D721Med (cell line): ENCODE results near the gene GDPD5.

ENCODE experiments used
- DNase-seq: peaks from one replicate; pipeline ENCODE4 v3.0.0; 2011; ENCODE audit warnings: low spot score; ENCODE audit not compliant: insufficient read length
- FAIRE-seq: peaks from 2 replicates; lab custom pipeline; 2011; peaks lifted over from hg19 to GRCh38; lab: Jason Lieb, UNC
- TF ChIP-seq, protein P1 (sequence below): IDR thresholded peaks from 2 replicates; pipeline ENCODE4 v1.5.1; 2012; ENCODE audit warnings: mild to moderate bottlenecking, control low read depth; ENCODE audit not compliant: insufficient read depth; ENCODE audit errors: missing control alignments

The GDPD5 gene

DNA sequence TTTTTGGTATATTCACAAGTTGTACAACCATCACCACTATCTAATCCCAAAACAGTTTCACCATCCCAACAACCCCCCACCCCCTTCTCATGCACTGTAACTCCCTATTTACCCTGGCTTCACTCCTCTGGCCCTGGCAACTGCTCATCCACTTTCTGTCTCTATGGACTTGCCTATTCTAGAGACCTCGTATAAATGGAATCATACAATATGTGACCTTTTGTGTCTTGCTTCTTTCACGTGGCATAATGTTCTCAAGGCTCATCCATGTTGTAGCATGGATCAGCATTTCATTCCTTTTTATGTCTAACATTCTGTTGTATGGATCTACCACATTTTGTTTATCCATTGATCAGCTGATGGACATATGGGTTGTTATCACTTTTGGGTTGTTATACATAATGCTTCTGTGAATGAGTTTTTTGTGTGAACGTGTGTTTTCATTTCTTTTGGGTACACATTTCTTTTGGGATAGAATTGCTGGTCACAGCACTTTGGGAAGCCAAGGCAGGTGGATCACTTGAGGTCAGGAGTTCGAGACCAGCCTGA lies 46.1 kb downstream of the GDPD5 start:
- TF ChIP-seq, protein P1, sequence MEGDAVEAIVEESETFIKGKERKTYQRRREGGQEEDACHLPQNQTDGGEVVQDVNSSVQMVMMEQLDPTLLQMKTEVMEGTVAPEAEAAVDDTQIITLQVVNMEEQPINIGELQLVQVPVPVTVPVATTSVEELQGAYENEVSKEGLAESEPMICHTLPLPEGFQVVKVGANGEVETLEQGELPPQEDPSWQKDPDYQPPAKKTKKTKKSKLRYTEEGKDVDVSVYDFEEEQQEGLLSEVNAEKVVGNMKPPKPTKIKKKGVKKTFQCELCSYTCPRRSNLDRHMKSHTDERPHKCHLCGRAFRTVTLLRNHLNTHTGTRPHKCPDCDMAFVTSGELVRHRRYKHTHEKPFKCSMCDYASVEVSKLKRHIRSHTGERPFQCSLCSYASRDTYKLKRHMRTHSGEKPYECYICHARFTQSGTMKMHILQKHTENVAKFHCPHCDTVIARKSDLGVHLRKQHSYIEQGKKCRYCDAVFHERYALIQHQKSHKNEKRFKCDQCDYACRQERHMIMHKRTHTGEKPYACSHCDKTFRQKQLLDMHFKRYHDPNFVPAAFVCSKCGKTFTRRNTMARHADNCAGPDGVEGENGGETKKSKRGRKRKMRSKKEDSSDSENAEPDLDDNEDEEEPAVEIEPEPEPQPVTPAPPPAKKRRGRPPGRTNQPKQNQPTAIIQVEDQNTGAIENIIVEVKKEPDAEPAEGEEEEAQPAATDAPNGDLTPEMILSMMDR: no peak
- DNase-seq (no peak), FAIRE-seq (no peak)

DNA sequence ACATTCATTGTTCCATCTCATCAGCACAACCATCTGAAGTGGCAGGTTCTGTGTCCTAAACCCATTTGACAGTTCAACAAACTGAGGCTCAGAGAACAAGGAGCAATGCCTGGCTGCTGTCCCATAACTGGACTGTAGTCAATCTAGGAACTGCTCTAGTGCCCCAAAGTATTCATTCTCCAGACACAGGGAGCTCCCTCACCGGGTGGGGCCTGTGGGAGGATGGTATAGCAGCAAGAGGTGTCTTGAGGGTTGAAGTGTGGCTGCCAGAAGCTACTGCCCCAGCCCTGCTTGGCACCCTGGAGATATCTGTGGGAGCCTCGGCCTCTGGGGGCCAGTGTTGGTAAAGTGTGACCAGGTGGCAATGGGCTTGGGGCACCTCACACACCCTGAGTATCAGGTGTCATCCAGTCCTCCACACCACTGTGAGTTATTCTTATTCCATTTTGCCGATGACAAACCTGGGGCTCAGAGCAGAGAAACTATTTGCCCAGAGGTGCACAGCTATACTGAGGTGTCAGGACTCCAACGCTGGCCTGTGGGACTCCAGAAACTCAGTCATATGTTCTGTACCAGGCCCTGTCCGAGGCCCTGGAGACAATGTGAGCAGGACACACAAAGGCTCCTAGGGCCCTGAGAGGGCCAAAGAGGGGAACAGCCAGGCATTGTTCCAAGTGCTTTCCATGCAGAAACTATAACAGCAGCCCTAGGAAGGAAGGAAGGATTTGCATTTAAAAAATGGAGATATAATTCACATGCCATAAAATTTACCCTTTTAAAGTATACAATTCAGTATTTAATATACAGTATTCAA lies 46.8 kb downstream of the GDPD5 start:
- no peak for FAIRE-seq
- TF ChIP-seq, protein P1: no peak
- no peak for DNase-seq

DNA sequence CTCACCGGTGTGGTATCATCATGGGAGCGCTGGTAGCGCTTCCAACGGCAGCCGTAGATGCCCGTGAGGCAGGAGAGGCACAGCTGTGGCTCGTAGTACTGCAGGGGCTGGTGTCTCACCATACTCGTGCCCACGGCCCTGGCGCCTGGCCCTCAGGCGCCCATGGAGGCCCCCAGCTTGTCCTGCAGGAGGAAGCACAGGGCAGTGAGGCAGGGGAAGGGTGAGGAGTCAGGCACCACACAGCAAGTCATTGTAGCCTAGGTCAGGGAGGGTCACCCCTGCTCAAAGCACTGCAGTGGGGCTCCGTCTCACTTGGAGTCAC lies 48.2 kb downstream of the GDPD5 start:
- TF ChIP-seq, protein P1: no peak
- no peak for DNase-seq

DNA sequence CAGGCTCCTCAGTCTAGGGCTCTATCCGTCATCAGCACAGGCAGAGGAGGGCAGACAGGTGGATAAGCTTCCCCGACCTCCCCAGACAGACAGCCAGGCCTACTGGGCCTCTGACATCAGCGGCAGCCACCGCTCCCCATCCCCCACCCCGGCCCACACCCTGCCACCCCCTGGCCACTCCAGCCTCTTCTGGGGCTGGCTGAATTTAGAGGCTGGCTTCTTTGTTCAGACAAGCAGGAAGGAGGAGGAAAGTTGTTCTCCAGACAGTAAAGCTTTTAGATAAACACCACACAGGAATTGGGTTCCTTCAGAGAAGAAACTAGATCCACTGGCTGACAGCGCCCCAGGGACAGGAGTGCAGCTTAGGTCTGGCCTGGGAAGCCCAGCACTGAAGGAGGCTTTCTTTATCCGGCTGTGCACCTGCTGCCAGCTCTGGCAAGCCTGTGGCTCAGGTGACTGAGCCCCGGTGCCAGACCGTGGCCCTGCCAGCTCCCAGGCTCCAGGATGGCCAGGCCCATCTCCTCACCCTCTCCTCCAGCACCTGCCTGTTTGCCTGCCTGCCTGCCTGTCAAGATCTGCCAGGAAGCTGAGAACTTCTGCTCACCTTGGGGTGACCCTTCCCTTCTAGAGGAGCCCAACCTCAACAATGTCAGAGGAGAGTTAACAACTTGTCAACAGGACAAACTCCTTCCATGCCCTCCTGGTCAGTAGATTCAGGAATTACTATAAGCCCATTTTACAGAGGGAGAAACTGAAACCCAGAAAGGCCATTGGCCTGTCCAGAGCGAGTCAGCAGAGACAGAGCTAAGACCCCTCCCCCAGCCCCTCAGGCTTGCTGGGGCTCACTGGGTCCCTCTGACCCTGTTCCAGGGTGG lies 48.8 kb downstream of the GDPD5 start:
- DNase-seq: no peak
- no peak for FAIRE-seq
- TF ChIP-seq, protein P1: no peak

More for the DNA sequence above, 48.2 kb downstream of the GDPD5 start:
- no peak for FAIRE-seq

DNA sequence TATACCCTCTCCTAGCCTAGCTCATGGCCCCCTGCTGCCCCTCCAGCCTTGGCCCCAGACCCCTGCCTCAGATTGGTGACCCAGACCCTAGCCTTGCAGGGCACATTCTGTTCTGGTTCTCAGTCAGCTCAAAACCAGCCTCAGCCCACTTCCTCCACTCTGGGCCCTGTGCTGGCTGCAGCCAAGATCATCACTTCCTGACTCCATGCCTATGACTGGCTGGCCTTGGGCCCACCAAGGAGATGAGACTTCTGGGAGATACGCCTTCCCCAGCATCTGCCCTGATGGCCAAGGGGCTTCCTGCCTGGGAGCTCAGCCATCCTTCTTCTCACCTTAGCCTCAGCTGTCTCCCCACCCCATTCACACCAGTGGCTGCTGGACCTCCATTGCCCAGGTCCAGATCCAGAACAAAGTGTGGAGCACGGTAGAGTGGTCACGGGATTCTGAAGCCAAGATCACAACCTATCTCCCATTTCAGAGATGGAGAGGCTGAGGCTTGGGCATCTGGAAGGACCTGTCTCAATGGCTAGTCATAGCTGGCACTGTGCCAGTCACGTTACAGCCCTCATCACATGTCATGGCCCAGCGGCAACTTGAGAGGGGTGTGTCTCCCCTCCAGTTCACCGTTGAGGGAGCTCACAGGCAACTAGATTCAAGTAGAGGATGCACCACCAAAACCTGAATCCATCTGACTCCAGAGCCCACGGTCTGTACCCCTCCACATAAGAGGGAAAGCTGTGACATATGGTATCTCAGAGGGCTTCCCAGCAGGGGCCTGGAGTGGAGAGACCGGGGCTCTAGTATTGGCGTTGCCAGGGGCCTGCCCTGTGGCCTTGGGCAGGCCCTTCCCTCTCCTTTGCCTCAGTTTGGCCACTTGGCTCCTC lies 49.7 kb downstream of the GDPD5 start:
- TF ChIP-seq, protein P1: no peak
- FAIRE-seq: no peak
- DNase-seq: no peak

DNA sequence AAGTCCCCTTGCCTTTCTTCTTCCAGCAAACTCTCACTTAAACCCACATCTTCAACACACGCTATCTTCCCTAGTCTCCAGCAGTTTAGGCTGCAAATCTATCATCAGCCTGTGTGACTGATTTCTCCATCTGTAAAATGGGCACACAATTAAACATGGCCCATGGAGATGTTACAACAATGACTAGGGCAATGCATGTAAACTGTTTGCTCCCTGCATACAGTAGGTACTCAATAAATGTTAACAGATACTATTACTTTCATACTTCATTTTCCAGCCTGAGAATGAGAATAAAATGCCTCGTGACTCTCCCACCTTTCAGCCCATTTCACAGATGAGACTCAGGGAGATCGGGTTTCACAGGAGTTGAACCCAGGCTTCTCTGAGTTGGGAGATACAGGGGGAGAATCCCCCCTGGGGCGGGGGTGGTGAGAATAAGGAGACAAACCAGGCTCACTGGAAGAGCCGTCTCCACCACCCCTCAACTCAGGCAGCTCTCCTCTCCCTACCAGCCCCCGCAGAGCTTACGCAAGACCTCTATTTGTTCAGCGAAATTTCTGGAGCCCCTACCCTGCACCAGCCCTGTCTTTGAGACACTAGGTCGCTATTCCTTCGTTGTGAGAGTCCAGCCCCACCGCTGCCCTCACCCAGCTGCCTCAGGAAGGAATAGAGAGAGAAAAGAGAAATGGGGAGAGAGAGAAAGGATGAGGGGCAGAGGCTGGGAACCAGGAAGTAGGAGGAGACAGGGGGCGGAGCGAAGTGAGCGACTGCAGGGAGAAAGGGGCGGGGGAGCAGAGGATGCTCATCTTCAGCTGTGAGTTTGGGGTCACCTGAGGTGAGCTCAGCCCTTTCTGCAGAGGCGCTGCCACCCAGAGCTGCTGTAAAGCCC lies 50.6 kb downstream of the GDPD5 start:
- TF ChIP-seq, protein P1: no peak

More for the DNA sequence above, 50.6 kb downstream of the GDPD5 start:
- no peak for DNase-seq
- no peak for FAIRE-seq
